IMR-90 (cell line): ENCODE results near the gene VSX2. TPM values are rescaled to one million over a fixed set of nuclear protein-coding genes. Genes with fewer than 3 reads are reported as not detected.

Experiments
- ATAC-seq: fragments of 200-7000 bp; cut with Tn5 transposase; 2 replicates; pipeline ENCODE4 v1.9.1; 2020; ENCODE audit warnings: low read depth, mild to moderate bottlenecking, moderate library complexity
- BruUV-seq: library from RNA; stranded (reverse); fragments of 400-500 nt; replicated peaks from 2 replicates; lab custom pipeline; 2021; lab: Mats Ljungman, UMichigan
- CTCF ChIA-PET: fragments of 300-600 bp; formaldehyde crosslinking; extraction: SDS; loops from one replicate; lab custom pipeline; 2021; ENCODE audit warnings: antibody characterized with exemption; lab: Yijun Ruan, JAX
- POLR2A ChIA-PET: fragments of 300-600 bp; sonication (Branson Sonifier 250); formaldehyde crosslinking; loops from one replicate; lab custom pipeline; 2022; ENCODE audit warnings: antibody characterized with exemption; ENCODE audit not compliant: unreplicated experiment; lab: Charles Lee
- DNase-seq: peaks from one replicate; pipeline ENCODE4 v3.0.0; 2013
- H2AFZ ChIP-seq: replicated peaks from 2 replicates; pipeline ENCODE3; 2013; ENCODE audit warnings: low read length, mild to moderate bottlenecking; ENCODE audit not compliant: poor library complexity
- H2AK5ac ChIP-seq: 2 replicates; pipeline ENCODE4 v1.6.1; 2013; ENCODE audit warnings: low read depth, low read length, inconsistent platforms
- H2AK9ac ChIP-seq: replicated peaks from 2 replicates; pipeline ENCODE3; 2013; ENCODE audit warnings: mild to moderate bottlenecking, low read depth, low read length, moderate library complexity; ENCODE audit not compliant: poor library complexity
- H2BK120ac ChIP-seq: 2 replicates; pipeline ENCODE4 v1.6.1; 2013; ENCODE audit warnings: low read depth, low read length, inconsistent platforms
- H2BK15ac ChIP-seq: 3 replicates; pipeline ENCODE4 v1.6.1; 2013; ENCODE audit warnings: low read depth, low read length, inconsistent platforms
- H2BK20ac ChIP-seq: 2 replicates; pipeline ENCODE4 v1.6.1; 2013; ENCODE audit warnings: low read depth, mild to moderate bottlenecking, inconsistent platforms, low read length, moderate library complexity
- H2BK5ac ChIP-seq: 2 replicates; pipeline ENCODE4 v1.6.1; 2013; ENCODE audit warnings: mild to moderate bottlenecking, low read depth, low read length, inconsistent platforms; ENCODE audit not compliant: poor library complexity, severe bottlenecking
- H3K14ac ChIP-seq: replicated peaks from 2 replicates; pipeline ENCODE4 v1.6.1; 2013; ENCODE audit warnings: low read depth, low read length, inconsistent platforms
- H3K18ac ChIP-seq: 2 replicates; pipeline ENCODE4 v1.6.1; 2013; ENCODE audit warnings: low read depth, low read length, control low read depth
- H3K23ac ChIP-seq: 2 replicates; pipeline ENCODE4 v1.6.1; 2013; ENCODE audit warnings: low read depth, low read length, inconsistent platforms
- H3K27ac ChIP-seq: 2 replicates; pipeline ENCODE4 v1.5.1; 2013; ENCODE audit warnings: mild to moderate bottlenecking, control low read depth, low read length; ENCODE audit not compliant: insufficient read depth
- H3K27me3 ChIP-seq: 2 replicates; pipeline ENCODE4 v1.6.1; 2013; ENCODE audit warnings: low read length; ENCODE audit not compliant: control insufficient read depth, insufficient read depth
- H3K36me3 ChIP-seq: 2 replicates; pipeline ENCODE4 v1.6.1; 2013; ENCODE audit warnings: low read length, mixed read lengths; ENCODE audit not compliant: control insufficient read depth, insufficient read depth
- H3K4ac ChIP-seq: 2 replicates; pipeline ENCODE4 v1.6.1; 2013; ENCODE audit warnings: low read depth, low read length, inconsistent platforms
- H3K4me1 ChIP-seq: 2 replicates; pipeline ENCODE4 v1.6.1; 2013; ENCODE audit warnings: low read length, mixed read lengths; ENCODE audit not compliant: control insufficient read depth, insufficient read depth
- H3K4me2 ChIP-seq: 2 replicates; pipeline ENCODE4 v1.6.1; 2013; ENCODE audit warnings: low read depth, mild to moderate bottlenecking, control low read depth, low read length, moderate library complexity
- H3K4me3 ChIP-seq: 2 replicates; pipeline ENCODE4 v1.5.1; 2013; ENCODE audit warnings: low read depth, mild to moderate bottlenecking, control low read depth, low read length, moderate library complexity; ENCODE audit not compliant: insufficient read depth
- H3K56ac ChIP-seq: 2 replicates; pipeline ENCODE4 v1.6.1; 2013; ENCODE audit warnings: low read length, inconsistent platforms; ENCODE audit not compliant: insufficient read depth; ENCODE audit errors: extremely low read depth
- H3K79me1 ChIP-seq, 2 experiments: 2 replicates each; pipeline ENCODE4 v1.6.1; 2013; ENCODE audit warnings: low read length in 2 of 2, inconsistent platforms in 1 of 2, low read depth in 1 of 2
- H3K9ac ChIP-seq: 2 replicates; pipeline ENCODE4 v1.6.1; 2013; ENCODE audit warnings: low read depth, low read length, control low read depth
- H3K9me1 ChIP-seq: 2 replicates; pipeline ENCODE4 v1.6.1; 2013; ENCODE audit warnings: low read length, inconsistent platforms; ENCODE audit not compliant: insufficient read depth
- H3K9me3 ChIP-seq: 2 replicates; pipeline ENCODE4 v1.6.1; 2013; ENCODE audit warnings: low read length; ENCODE audit not compliant: control insufficient read depth, insufficient read depth
- H4K20me1 ChIP-seq: 2 replicates; pipeline ENCODE4 v1.6.1; 2013; ENCODE audit warnings: low read length, inconsistent platforms; ENCODE audit not compliant: insufficient read depth
- H4K5ac ChIP-seq: 2 replicates; pipeline ENCODE4 v1.6.1; 2013; ENCODE audit warnings: mild to moderate bottlenecking, low read depth, low read length, control low read depth
- H4K8ac ChIP-seq, 2 experiments: 2 replicates each; pipeline ENCODE4 v1.6.1; 2013; ENCODE audit warnings: low read depth in 2 of 2, low read length in 2 of 2, control low read depth in 1 of 2, inconsistent platforms in 1 of 2
- H4K91ac ChIP-seq: 2 replicates; pipeline ENCODE4 v1.6.1; 2013; ENCODE audit warnings: low read depth, low read length, inconsistent platforms; ENCODE audit not compliant: insufficient read depth
- BHLHE40 ChIP-seq: fragments of 150-350 bp; IDR thresholded peaks from 2 replicates; pipeline ENCODE4 v1.6.1; 2016; ENCODE audit warnings: mild to moderate bottlenecking, low read depth, low read length
- CEBPB ChIP-seq: IDR thresholded peaks from 2 replicates; pipeline ENCODE4 v1.6.1; 2012; ENCODE audit warnings: low read depth, low read length, improper control_type of control experiment
- CHD1 ChIP-seq: IDR thresholded peaks from 2 replicates; pipeline ENCODE4 v1.6.1; 2012; ENCODE audit warnings: low read depth, low read length, improper control_type of control experiment
- CTCF ChIP-seq: conservative IDR thresholded peaks from 2 replicates; pipeline ENCODE4 v1.5.1; 2012; ENCODE audit warnings: mild to moderate bottlenecking, low read depth, low read length, improper control_type of control experiment
- FOS ChIP-seq: fragments of 150-350 bp; IDR thresholded peaks from 2 replicates; pipeline ENCODE4 v1.6.1; 2016; ENCODE audit warnings: low read depth, low read length
- MAFK ChIP-seq: IDR thresholded peaks from 2 replicates; pipeline ENCODE4 v1.6.1; 2012; ENCODE audit warnings: low read depth, low read length, improper control_type of control experiment
- MAZ ChIP-seq: IDR thresholded peaks from 2 replicates; pipeline ENCODE4 v1.6.1; 2012; ENCODE audit warnings: low read depth, mild to moderate bottlenecking, low read length, improper control_type of control experiment, moderate library complexity, borderline replicate concordance
- MXI1 ChIP-seq: IDR thresholded peaks from 2 replicates; pipeline ENCODE4 v1.6.1; 2012; ENCODE audit warnings: low read depth, mild to moderate bottlenecking, low read length, moderate library complexity, borderline replicate concordance
- NFE2L2 ChIP-seq: fragments of 150-350 bp; IDR thresholded peaks from 2 replicates; pipeline ENCODE4 v1.6.1; 2016; ENCODE audit warnings: low read depth, mild to moderate bottlenecking, low read length
- POLR2A ChIP-seq: IDR thresholded peaks from 2 replicates; pipeline ENCODE4 v1.6.1; 2012; ENCODE audit warnings: mild to moderate bottlenecking, low read depth, low read length
- RAD21 ChIP-seq: IDR thresholded peaks from 2 replicates; pipeline ENCODE4 v1.6.1; 2012; ENCODE audit warnings: low read length, improper control_type of control experiment
- RCOR1 ChIP-seq: IDR thresholded peaks from 2 replicates; pipeline ENCODE4 v1.6.1; 2012; ENCODE audit warnings: mild to moderate bottlenecking, low read length, improper control_type of control experiment; ENCODE audit not compliant: insufficient replicate concordance
- RFX5 ChIP-seq: IDR thresholded peaks from 2 replicates; pipeline ENCODE4 v1.8.0; 2012; ENCODE audit warnings: low read depth, mild to moderate bottlenecking, low read length, moderate library complexity
- SMC3 ChIP-seq: fragments of 150-350 bp; IDR thresholded peaks from 2 replicates; pipeline ENCODE4 v1.6.1; 2016; ENCODE audit warnings: low read depth, mild to moderate bottlenecking, antibody characterized with exemption, low read length, moderate library complexity
- WGBS, 2 experiments: methylation state at CpG; one replicate each; pipeline versions ENCODE4 v1.1.5 to v1.1.7; 2013; ENCODE audit warnings: missing lambda C conversion rate in 2 of 2; ENCODE audit not compliant: insufficient read length in 1 of 2; ENCODE audit errors: extremely low coverage in 2 of 2; 5-methylcytosine and 5-hydroxymethylcytosine counted together
- dilution Hi-C: fragments of 300-500 bp; cut with HindIII; formaldehyde crosslinking; loops from one replicate; pipeline ENCODE4 v1.14.3; 2018; ENCODE audit warnings: low sequenced_read_pairs; ENCODE audit not compliant: unreplicated experiment
- in situ Hi-C: fragments of 300-500 bp; cut with MboI; formaldehyde crosslinking; loops from 3 replicates; pipeline ENCODE4 v1.14.3; 2019; ENCODE audit warnings: low sequenced_read_pairs, inconsistent platforms, mixed read lengths
- intact Hi-C: fragments of 100-400 bp; cut with micrococcal nuclease; formaldehyde crosslinking; loops from 2 replicates; pipeline ENCODE4 v1.10.0; 2022
- polyA plus RNA-seq, 3 experiments: library from polyadenylated mRNA; depleted of rRNA; stranded (reverse); fragments of >200 nt; gene quantifications; 2 replicates each; pipeline ENCODE4 v1.2.3, GENCODE V29; 2012; ENCODE audit warnings: low replicate concordance in 1 of 3
- total RNA-seq: library from RNA; depleted of rRNA; stranded (reverse); fragments of >200 nt; gene quantifications from 2 replicates; pipeline ENCODE4 v1.2.3, GENCODE V29; 2012
- TF ChIP-seq, protein P1 (sequence below): fragments of 150-350 bp; IDR thresholded peaks from 2 replicates; pipeline ENCODE4 v1.6.1; 2017; ENCODE audit warnings: mild to moderate bottlenecking, antibody characterized with exemption, low read length, low read depth
- TF ChIP-seq, protein P2 (sequence below): fragments of 150-350 bp; IDR thresholded peaks from 2 replicates; pipeline ENCODE4 v1.6.1; 2016; ENCODE audit warnings: low read depth, mild to moderate bottlenecking, low read length, moderate library complexity, borderline replicate concordance

VSX2 gene
- total and polyA plus RNA-seq, 2 of the 4 experiments (the other 2 are of a cell fraction) = not detected

DNA sequence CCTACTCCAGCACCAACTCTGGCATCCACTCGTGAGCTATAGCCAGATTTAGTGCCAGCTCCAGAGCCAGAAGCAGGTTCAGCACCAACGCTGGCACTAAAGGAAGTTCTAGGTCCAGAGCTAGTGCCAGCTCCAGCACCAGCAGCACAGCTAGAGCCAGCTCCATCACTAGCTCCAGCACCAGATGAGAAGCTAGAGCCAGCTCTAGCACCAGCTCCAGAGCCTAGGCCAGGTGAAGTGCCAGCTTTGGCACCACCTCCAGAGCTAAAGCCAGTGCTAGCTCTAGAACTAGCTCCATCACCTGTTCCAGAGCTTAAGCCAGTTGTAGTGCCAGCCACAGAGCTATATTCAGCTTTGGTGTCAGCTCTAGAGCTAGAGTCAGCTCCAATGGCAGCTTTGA is 38.8 kb downstream of the VSX2 start:
- Histone ChIP-seq H3K4ac (no peak overlapping the region), H2AK9ac (no peak overlapping the region), H2AFZ (no peak overlapping the region), H2BK120ac (no peak overlapping the region), H4K91ac (no peak overlapping the region), H3K18ac (no peak overlapping the region), H4K8ac (no peak overlapping the region), H2BK5ac (no peak overlapping the region), H2BK20ac (no peak overlapping the region), H3K9me3 (no peaks in the 10 kb centered on the region; the same call in none of the 2 replicates), H3K79me1 (no peaks in the 10 kb centered on the region), H3K9ac (no peak overlapping the region), H4K20me1 (no peaks in the 10 kb centered on the region), H3K4me1 (no peaks in the 10 kb centered on the region), H3K27me3 (peaks cover 3% of the 10 kb centered on the region; the same call in 1 of the 2 replicates), H3K4me2 (no peak overlapping the region), H3K36me3 (no peaks in the 10 kb centered on the region), H3K14ac (no peak overlapping the region), H3K4me3 (no peak overlapping the region), H3K56ac (no peak overlapping the region), H2BK15ac (no peak overlapping the region), H3K23ac (no peak overlapping the region), H3K27ac (no peak overlapping the region), H4K5ac (no peak overlapping the region), H2AK5ac (no peak overlapping the region), H3K9me1 (no peaks in the 10 kb centered on the region)
- no TSS peak for BruUV-seq
- dilution Hi-C loops = no loop called here
- ATAC-seq (no peak), DNase-seq (no peak)
- CTCF ChIA-PET = interaction anchor here (1.2 kb wide), 1 partner anchor 21 kb away, joined by 4 read pairs; no protein-coding TSS in a partner anchor
- in situ Hi-C loops = no loop called here
- TF ChIP-seq RCOR1 (no peak), FOS (no peak), MAZ (no peak), BHLHE40 (no peak), RFX5 (no peak), CEBPB (no peak), RAD21 (no peak), CHD1 (no peak), MXI1 (no peak), POLR2A (no peak), NFE2L2 (no peak), CTCF (no peak), SMC3 (no peak), MAFK (no peak)
- TF ChIP-seq, protein P1, sequence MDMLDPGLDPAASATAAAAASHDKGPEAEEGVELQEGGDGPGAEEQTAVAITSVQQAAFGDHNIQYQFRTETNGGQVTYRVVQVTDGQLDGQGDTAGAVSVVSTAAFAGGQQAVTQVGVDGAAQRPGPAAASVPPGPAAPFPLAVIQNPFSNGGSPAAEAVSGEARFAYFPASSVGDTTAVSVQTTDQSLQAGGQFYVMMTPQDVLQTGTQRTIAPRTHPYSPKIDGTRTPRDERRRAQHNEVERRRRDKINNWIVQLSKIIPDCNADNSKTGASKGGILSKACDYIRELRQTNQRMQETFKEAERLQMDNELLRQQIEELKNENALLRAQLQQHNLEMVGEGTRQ = no peak
- TF ChIP-seq, protein P2, sequence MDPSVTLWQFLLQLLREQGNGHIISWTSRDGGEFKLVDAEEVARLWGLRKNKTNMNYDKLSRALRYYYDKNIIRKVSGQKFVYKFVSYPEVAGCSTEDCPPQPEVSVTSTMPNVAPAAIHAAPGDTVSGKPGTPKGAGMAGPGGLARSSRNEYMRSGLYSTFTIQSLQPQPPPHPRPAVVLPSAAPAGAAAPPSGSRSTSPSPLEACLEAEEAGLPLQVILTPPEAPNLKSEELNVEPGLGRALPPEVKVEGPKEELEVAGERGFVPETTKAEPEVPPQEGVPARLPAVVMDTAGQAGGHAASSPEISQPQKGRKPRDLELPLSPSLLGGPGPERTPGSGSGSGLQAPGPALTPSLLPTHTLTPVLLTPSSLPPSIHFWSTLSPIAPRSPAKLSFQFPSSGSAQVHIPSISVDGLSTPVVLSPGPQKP = no peak
- POLR2A ChIA-PET = no interaction called here
- intact Hi-C loops = no loop called here
- WGBS, 2 experiments = 90% methylated on average over 2 of the region's 2 CpGs; no CpG with 5 or more reads in 1 of the 2 experiments
